Caki2 (cell line): ENCODE results near the gene BLOC1S5. TPM values are rescaled to one million over a fixed set of nuclear protein-coding genes. Genes with fewer than 3 reads are reported as not detected.
A peak's percentile ranks its signal among the peaks of the same experiment; 100 is the strongest.
"Not testable (repeated sequence)": the region's sequence is repeated elsewhere in the genome, so short reads cannot be mapped to it uniquely, and the experiment has no call there.

Source experiments
- DNase-seq: peaks from one replicate; pipeline ENCODE4 v3.0.0-alpha.2; 2015; ENCODE audit warnings: low read depth
- in situ Hi-C: cut with HindIII; loops from 2 replicates; pipeline ENCODE4 v1.10.0; 2016; ENCODE audit warnings: low sequenced_read_pairs, low pct_unique_long_range_greater_than_20kb, mixed read lengths
- total RNA-seq: library from RNA; depleted of rRNA; stranded (reverse); fragments of >200 nt; shearing (Covaris generic); gene quantifications from 2 replicates; pipeline ENCODE4 v1.2.3, GENCODE V29; 2014; ENCODE audit warnings: low replicate concordance

BLOC1S5 gene
- total RNA-seq, 1 experiment from 2014 or later = 19.1 TPM

DNA sequence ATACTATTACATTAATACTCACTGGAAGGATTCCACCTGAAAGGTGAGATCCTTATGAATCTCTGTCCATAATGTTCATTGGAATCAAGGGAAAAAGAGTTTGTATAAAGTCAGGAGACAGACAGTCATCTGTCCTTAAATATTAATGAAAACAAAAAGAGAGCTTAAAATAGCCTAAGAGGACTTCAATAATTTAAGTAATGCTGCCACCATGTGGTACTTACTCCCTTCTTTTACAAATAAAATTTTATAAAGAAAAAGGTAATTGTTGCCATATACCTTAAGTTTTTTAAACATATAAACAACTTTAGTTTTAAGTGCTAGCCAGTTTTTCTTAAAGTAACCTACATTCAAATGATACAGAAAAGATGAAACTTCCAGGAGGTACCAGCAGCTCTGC is 5.1 kb downstream of the BLOC1S5 start:
- in situ Hi-C loops = no loop called here
- DNase-seq = peak; percentile 34

GRCh38 chr6:8057793-8058192 is 6.4 kb downstream of the BLOC1S5 start:
- DNase-seq = no peak
- in situ Hi-C loops = no loop called here

GRCh38 chr6:8057263-8057662 is 6.9 kb downstream of the BLOC1S5 start:
- in situ Hi-C loops = no loop called here

GRCh38 chr6:8054276-8054675 is 9.9 kb downstream of the BLOC1S5 start:
- in situ Hi-C loops = no loop called here
- DNase-seq = no peak

More at GRCh38 chr6:8057263-8057662, 6.9 kb downstream of the BLOC1S5 start:
- DNase-seq = no peak

- no peak for DNase-seq
- in situ Hi-C loops = no loop called here
Observed at GRCh38 chr6:8047541-8048292, 16.5 kb downstream of the BLOC1S5 start.

- DNase-seq, in situ Hi-C loops: not testable (repeated sequence)
Observed at GRCh38 chr6:8045769-8046168, 18.4 kb downstream of the BLOC1S5 start.

DNA sequence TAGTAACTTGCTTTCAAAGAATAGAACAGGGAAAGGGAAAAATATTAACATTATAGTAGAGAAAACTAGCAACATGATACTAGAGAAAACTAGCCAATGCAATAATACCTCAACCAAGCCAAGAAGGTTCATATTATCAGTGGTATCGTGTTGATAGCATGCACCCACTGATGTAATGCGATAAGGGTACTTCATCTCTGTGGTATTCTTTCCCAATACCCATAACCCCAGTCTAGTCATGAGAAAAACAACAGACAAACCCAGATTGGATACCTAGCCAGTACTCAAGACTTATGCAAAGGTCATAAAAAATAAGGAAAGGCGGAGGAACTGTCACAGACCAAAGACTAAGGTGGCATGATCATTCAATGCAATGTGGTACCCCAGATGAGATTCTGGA is 21.0 kb downstream of the BLOC1S5 start:
- in situ Hi-C loops = no loop called here
- DNase-seq = no peak

GRCh38 chr6:8041913-8042583 is 22.1 kb downstream of the BLOC1S5 start:
- no peak for DNase-seq
- in situ Hi-C loops = no loop called here

- DNase-seq, in situ Hi-C loops: not testable (repeated sequence)
Observed at GRCh38 chr6:8034107-8034506, 30.1 kb downstream of the BLOC1S5 start.

GRCh38 chr6:8030920-8031319 is 33.3 kb downstream of the BLOC1S5 start:
- in situ Hi-C loops = no loop called here
- DNase-seq = no peak

GRCh38 chr6:8029243-8029870 is 34.8 kb downstream of the BLOC1S5 start:
- DNase-seq = no peak
- in situ Hi-C loops = no loop called here

GRCh38 chr6:8027965-8028651 is 36.1 kb downstream of the BLOC1S5 start:
- in situ Hi-C loops = no loop called here
- no peak for DNase-seq

DNA sequence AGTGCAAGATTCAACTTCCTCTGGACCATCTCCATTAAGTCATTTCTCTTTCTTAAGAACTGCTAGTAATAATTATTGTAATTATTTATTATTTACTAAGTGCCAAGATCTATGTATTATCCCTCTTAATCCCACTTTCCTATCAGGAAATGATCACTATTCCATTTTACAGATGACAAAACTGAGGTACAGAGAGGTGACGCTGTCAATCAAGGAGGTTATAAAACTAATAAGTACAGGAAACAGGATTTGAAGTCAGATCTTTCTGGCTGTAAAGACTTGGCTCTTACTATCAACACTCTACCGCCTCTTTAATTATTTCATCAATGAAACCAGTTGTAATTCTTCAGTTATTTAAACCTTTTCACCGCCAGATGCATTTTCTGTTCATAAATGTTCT is 37.4 kb downstream of the BLOC1S5 start:
- no peak for DNase-seq
- in situ Hi-C loops = no loop called here

DNA sequence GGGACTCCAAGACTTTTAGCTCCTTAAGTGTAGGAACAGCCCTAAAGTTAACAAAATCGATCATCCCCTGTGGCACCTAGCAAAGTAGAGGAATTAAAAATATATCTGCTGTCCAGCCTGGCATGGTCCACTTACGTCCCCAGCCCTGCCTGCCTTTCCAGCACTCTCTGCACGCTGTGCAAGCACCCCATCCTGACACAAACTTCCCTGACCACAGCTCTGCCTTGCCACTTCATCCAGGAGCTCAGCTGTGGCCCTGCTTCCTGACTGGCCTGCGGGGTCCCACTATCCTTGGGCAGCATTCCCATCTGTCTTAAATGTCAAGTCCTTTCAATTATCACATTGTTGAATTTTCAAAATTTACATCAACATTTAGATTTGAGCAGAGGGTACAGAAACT is 39.0 kb downstream of the BLOC1S5 start:
- no peak for DNase-seq
- in situ Hi-C loops = no loop called here

GRCh38 chr6:8023638-8024037 is 40.6 kb downstream of the BLOC1S5 start:
- no peak for DNase-seq
- in situ Hi-C loops = no loop called here

DNA sequence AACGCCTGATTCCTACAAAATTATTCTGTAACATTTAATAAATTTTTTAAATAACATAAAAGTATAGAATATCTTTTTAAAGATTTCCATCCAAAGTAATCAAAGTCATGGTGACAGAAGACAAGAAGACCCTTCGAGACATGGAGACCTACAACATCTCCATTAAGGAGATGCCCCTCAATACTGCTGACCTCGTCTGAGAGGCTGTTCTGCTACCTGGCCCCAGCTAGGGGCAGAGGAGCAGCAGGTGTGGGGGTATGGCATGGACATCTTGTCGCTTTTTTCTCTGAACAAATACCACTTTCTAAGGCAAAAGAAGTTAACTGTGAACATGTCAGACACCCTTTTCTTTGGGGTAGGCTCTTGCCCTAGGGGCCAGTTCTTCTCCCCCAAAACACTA is 44.1 kb downstream of the BLOC1S5 start:
- no peak for DNase-seq
- in situ Hi-C loops = no loop called here

- DNase-seq = no peak
- in situ Hi-C loops = no loop called here
Observed at GRCh38 chr6:8017705-8018104, 46.5 kb downstream of the BLOC1S5 start.

DNA sequence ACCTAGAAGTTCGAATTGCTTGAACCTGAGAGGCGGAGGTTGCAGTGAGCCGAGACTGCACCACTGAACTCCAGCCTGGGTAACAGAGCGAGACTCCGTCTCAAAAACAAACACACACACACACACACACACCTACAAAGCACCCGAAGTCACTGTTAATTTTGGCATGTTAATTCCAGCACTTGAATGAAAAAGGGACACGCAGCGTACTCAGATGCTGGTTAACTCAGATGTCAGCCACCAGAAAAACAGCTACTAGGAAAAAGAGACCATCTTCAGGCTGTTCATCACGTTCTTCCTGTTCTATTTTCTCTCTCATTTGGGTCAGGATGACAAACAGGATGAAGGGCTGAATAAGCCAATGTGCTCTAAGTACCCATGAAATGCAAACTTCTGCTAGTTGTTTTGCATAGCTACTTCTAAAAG is 46.9 kb downstream of the BLOC1S5 start:
- in situ Hi-C loops = no loop called here
- DNase-seq = no peak

DNA sequence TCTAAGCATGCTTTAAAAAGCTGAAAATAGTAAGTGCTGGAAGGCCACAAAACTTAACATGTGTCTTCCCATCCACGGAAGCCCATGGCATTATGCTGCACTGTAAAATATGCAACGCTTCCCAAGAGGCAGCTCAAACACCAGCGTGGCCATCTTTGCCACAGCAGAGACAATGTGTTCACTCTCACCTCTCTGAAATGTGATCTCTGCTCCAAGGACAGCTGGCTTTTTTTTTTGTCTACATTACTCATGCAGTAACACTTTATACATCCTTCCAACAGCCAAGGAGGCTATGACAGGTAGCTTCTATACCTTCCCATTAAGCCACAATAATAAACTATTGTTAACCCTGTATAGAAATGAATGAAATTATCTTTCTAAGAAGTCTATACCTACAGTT is 49.2 kb downstream of the BLOC1S5 start:
- in situ Hi-C loops = no loop called here
- no peak for DNase-seq
